ENCODE data around the gene CXCR5. TPM values are rescaled to one million over a fixed set of nuclear protein-coding genes. Genes with fewer than 3 reads are reported as not detected.

The CXCR5 gene
- total and polyA plus RNA-seq, 3 experiments from 2014 or later: 4.5 to 6.3 (median 5.8) TPM

GRCh38 chr11:118886681-118887111, 3.0 kb downstream of the CXCR5 start:
- no peaks in the 10 kb centered on the region for H3K9me3 ChIP-seq (ENCODE audit: low read length)
- H3K4me3 ChIP-seq (ENCODE audit: low read length): no peak overlapping the region
- H3K4me1 Mint-ChIP-seq: peaks cover 59 to 82% (median 64%) of the 10 kb centered on the region in 3 donors
- peaks cover 79% of the 10 kb centered on the region for H3K4me1 ChIP-seq (ENCODE audit: insufficient read depth, low read length)
- no peaks in the 10 kb centered on the region for H3K9me3 Mint-ChIP-seq
- H3K4me3 Mint-ChIP-seq: peak overlapping the region in 6 of 7 donors; percentile 8 to 73 (median 60)
- POLR2A ChIA-PET: interaction anchor here (1.6 kb wide), 1 partner anchor 10 kb away, joined by 4 read pairs; no protein-coding TSS in a partner anchor
- no peak overlapping the region for H3K27ac ChIP-seq (ENCODE audit: low read depth, low read length)
- H3K27me3 Mint-ChIP-seq: no peaks in the 10 kb centered on the region
- DNase-seq: peak in 1 of 5 donors; percentile 30
- H3K27me3 ChIP-seq (ENCODE audit: insufficient read depth, low read length, poor library complexity, severe bottlenecking): no peaks in the 10 kb centered on the region
- peak overlapping the region in 7 of 8 donors; percentile 52 to 93 (median 68) for H3K27ac Mint-ChIP-seq
- CTCF ChIA-PET: interaction anchor here (1.4 kb wide), 1 partner anchor 16 kb away, joined by 5 read pairs; no protein-coding TSS in a partner anchor
- no peaks in the 10 kb centered on the region for H3K36me3 ChIP-seq (ENCODE audit: insufficient read depth, low read length)
- peaks cover 0 to 6% (median 4%) of the 10 kb centered on the region in 3 donors for H3K36me3 Mint-ChIP-seq

- H3K9me3 ChIP-seq (ENCODE audit: low read length): no peaks in the 10 kb centered on the region
- H3K4me3 ChIP-seq (ENCODE audit: low read length): no peak overlapping the region
- H3K4me1 Mint-ChIP-seq: peaks cover 64 to 86% (median 69%) of the 10 kb centered on the region in 3 donors
- no peaks in the 10 kb centered on the region for H3K9me3 Mint-ChIP-seq
- H3K27ac Mint-ChIP-seq: peak overlapping the region in 7 of 8 donors; percentile 21 to 79 (median 68)
- H3K27me3 ChIP-seq (ENCODE audit: insufficient read depth, low read length, poor library complexity, severe bottlenecking): no peaks in the 10 kb centered on the region
- DNase-seq: no peak
- H3K36me3 Mint-ChIP-seq: peaks cover 0 to 6% (median 4%) of the 10 kb centered on the region in 3 donors
- no peaks in the 10 kb centered on the region for H3K36me3 ChIP-seq (ENCODE audit: insufficient read depth, low read length)
- H3K4me1 ChIP-seq (ENCODE audit: insufficient read depth, low read length): peaks cover 82% of the 10 kb centered on the region
- peak overlapping the region; percentile 60 for H3K27ac ChIP-seq (ENCODE audit: low read depth, low read length)
- peak overlapping the region in 5 of 7 donors; percentile 8 to 71 (median 55) for H3K4me3 Mint-ChIP-seq
- ChIA-PET POLR2A (no interaction called here), CTCF (no interaction called here)
- no peaks in the 10 kb centered on the region for H3K27me3 Mint-ChIP-seq
Measured at GRCh38 chr11:118887206-118887605, 3.5 kb downstream of the CXCR5 start.

- Histone ChIP-seq H3K27ac (ENCODE audit: low read depth, low read length) (peak overlapping the region; percentile 60), H3K4me1 (ENCODE audit: insufficient read depth, low read length) (peaks cover 81% of the 10 kb centered on the region), H3K4me3 (ENCODE audit: low read length) (no peak overlapping the region), H3K9me3 (ENCODE audit: low read length) (no peaks in the 10 kb centered on the region), H3K36me3 (ENCODE audit: insufficient read depth, low read length) (no peaks in the 10 kb centered on the region), H3K27me3 (ENCODE audit: insufficient read depth, low read length, poor library complexity, severe bottlenecking) (no peaks in the 10 kb centered on the region)
- Mint-ChIP-seq H3K4me1 (peaks cover 66 to 86% (median 69%) of the 10 kb centered on the region in 3 donors), H3K27ac (peak overlapping the region; percentile 56 to 85 (median 80)), H3K36me3 (peaks cover 0 to 9% (median under 1%) of the 10 kb centered on the region in 3 donors), H3K4me3 (peak overlapping the region in 5 of 7 donors; percentile 37 to 71 (median 62)), H3K27me3 (no peaks in the 10 kb centered on the region), H3K9me3 (no peaks in the 10 kb centered on the region)
- ChIA-PET CTCF (interaction anchor here (1.8 kb wide), 1 partner anchor 97 kb away, joined by 4 read pairs; the partner anchor contains the start of gene DDX6), POLR2A (interaction anchor here (1.1 kb wide), 1 partner anchor 9 kb away, joined by 3 read pairs; no protein-coding TSS in a partner anchor)
- DNase-seq: peak in 1 of 5 donors; percentile 26
Measured at GRCh38 chr11:118888398-118888797, 4.7 kb downstream of the CXCR5 start.

GRCh38 chr11:118889797-118890196, 6.1 kb downstream of the CXCR5 start:
- DNase-seq: peak in 1 of 5 donors; percentile 30
- peaks cover 0 to 2% (median 0%) of the 10 kb centered on the region in 5 donors for H3K9me3 Mint-ChIP-seq
- Histone ChIP-seq H3K36me3 (ENCODE audit: insufficient read depth, low read length) (no peaks in the 10 kb centered on the region), H3K27me3 (ENCODE audit: insufficient read depth, low read length, poor library complexity, severe bottlenecking) (no peaks in the 10 kb centered on the region), H3K4me1 (ENCODE audit: insufficient read depth, low read length) (peaks cover 81% of the 10 kb centered on the region), H3K27ac (ENCODE audit: low read depth, low read length) (no peak overlapping the region), H3K9me3 (ENCODE audit: low read length) (no peaks in the 10 kb centered on the region), H3K4me3 (ENCODE audit: low read length) (peak overlapping the region; percentile 26)
- H3K4me1 Mint-ChIP-seq: peaks cover 72 to 88% (median 75%) of the 10 kb centered on the region in 3 donors
- ChIA-PET POLR2A (interaction anchor here (1.0 to 1.1 kb wide), 2 partner anchors 11 to 17 kb away, joined by 3 read pairs; no protein-coding TSS in a partner anchor), CTCF (interaction anchor here (1.2 to 1.8 kb wide), 4 partner anchors 11 to 99 kb away, joined by 3 to 5 read pairs (median 4); partner anchors contain the start of gene DDX6)
- peak overlapping the region; percentile 14 to 95 (median 72) for H3K27ac Mint-ChIP-seq
- peaks cover 0 to 17% (median 0%) of the 10 kb centered on the region in 3 donors for H3K36me3 Mint-ChIP-seq
- H3K4me3 Mint-ChIP-seq: peak overlapping the region; percentile 20 to 78 (median 51)
- no peaks in the 10 kb centered on the region for H3K27me3 Mint-ChIP-seq

GRCh38 chr11:118892514-118892913, 8.8 kb downstream of the CXCR5 start:
- peak in 4 of 5 donors; percentile 49 to 74 (median 71) for DNase-seq
- Histone ChIP-seq H3K36me3 (ENCODE audit: insufficient read depth, low read length) (no peaks in the 10 kb centered on the region), H3K27ac (ENCODE audit: low read depth, low read length) (peak overlapping the region; percentile 6), H3K4me1 (ENCODE audit: insufficient read depth, low read length) (peaks cover 97% of the 10 kb centered on the region), H3K27me3 (ENCODE audit: insufficient read depth, low read length, poor library complexity, severe bottlenecking) (no peaks in the 10 kb centered on the region), H3K4me3 (ENCODE audit: low read length) (peak overlapping the region; percentile 59), H3K9me3 (ENCODE audit: low read length) (no peaks in the 10 kb centered on the region)
- Mint-ChIP-seq H3K4me1 (peaks cover 86 to 100% (median 95%) of the 10 kb centered on the region in 3 donors), H3K4me3 (peak overlapping the region; percentile 18 to 87 (median 77)), H3K27me3 (peaks cover 0 to 5% of the 10 kb centered on the region in 2 donors), H3K36me3 (peaks cover 0 to 36% (median under 1%) of the 10 kb centered on the region in 3 donors), H3K9me3 (peaks cover 0 to 2% (median 0%) of the 10 kb centered on the region in 5 donors), H3K27ac (peak overlapping the region; percentile 84 to 98 (median 92))
- ChIA-PET POLR2A (interaction anchor here (0.5 to 3.8 kb wide), 10 partner anchors 9 to 106 kb away, joined by 3 to 35 read pairs (median 6); partner anchors contain the start of gene DDX6), CTCF (interaction anchor here (0.6 to 2.5 kb wide), 10 partner anchors 9 to 203 kb away, joined by 3 to 10 read pairs (median 3); partner anchors contain the start of gene DDX6)

- Mint-ChIP-seq H3K9me3 (peaks cover 0 to 2% (median 0%) of the 10 kb centered on the region in 5 donors), H3K4me3 (peak overlapping the region; percentile 18 to 87 (median 77)), H3K36me3 (peaks cover 0 to 41% (median 1%) of the 10 kb centered on the region in 3 donors), H3K27ac (peak overlapping the region; percentile 84 to 98 (median 92)), H3K27me3 (peaks cover 0 to 5% of the 10 kb centered on the region in 2 donors), H3K4me1 (peaks cover 86 to 100% (median 97%) of the 10 kb centered on the region in 3 donors)
- Histone ChIP-seq H3K4me3 (ENCODE audit: low read length) (peak overlapping the region; percentile 59), H3K9me3 (ENCODE audit: low read length) (no peaks in the 10 kb centered on the region), H3K4me1 (ENCODE audit: insufficient read depth, low read length) (peaks cover 97% of the 10 kb centered on the region), H3K36me3 (ENCODE audit: insufficient read depth, low read length) (no peaks in the 10 kb centered on the region), H3K27ac (ENCODE audit: low read depth, low read length) (peak overlapping the region; percentile 6), H3K27me3 (ENCODE audit: insufficient read depth, low read length, poor library complexity, severe bottlenecking) (no peaks in the 10 kb centered on the region)
- ChIA-PET POLR2A (interaction anchor here (0.5 to 3.8 kb wide), 11 partner anchors 10 to 102 kb away, joined by 3 to 35 read pairs (median 5); partner anchors contain the start of gene DDX6), CTCF (interaction anchor here (1.0 to 2.5 kb wide), 8 partner anchors 9 to 201 kb away, joined by 3 to 10 read pairs (median 3); partner anchors contain the start of gene DDX6)
- DNase-seq: no peak
Measured at GRCh38 chr11:118892964-118893363, 9.3 kb downstream of the CXCR5 start.

GRCh38 chr11:118893662-118894061, 10.0 kb downstream of the CXCR5 start:
- POLR2A ChIA-PET: interaction anchor here (0.7 to 3.8 kb wide), 6 partner anchors 11 to 102 kb away, joined by 3 to 35 read pairs (median 4); partner anchors contain the start of gene DDX6
- peak overlapping the region; percentile 18 to 83 (median 76) for H3K4me3 Mint-ChIP-seq
- no peak for DNase-seq
- Histone ChIP-seq H3K4me1 (ENCODE audit: insufficient read depth, low read length) (peaks cover 90% of the 10 kb centered on the region), H3K36me3 (ENCODE audit: insufficient read depth, low read length) (no peaks in the 10 kb centered on the region), H3K9me3 (ENCODE audit: low read length) (no peaks in the 10 kb centered on the region), H3K27ac (ENCODE audit: low read depth, low read length) (no peak overlapping the region), H3K27me3 (ENCODE audit: insufficient read depth, low read length, poor library complexity, severe bottlenecking) (no peaks in the 10 kb centered on the region), H3K4me3 (ENCODE audit: low read length) (no peak overlapping the region)
- peak overlapping the region; percentile 84 to 98 (median 92) for H3K27ac Mint-ChIP-seq
- peaks cover 80 to 96% (median 90%) of the 10 kb centered on the region in 3 donors for H3K4me1 Mint-ChIP-seq
- peaks cover 0 to 5% of the 10 kb centered on the region in 2 donors for H3K27me3 Mint-ChIP-seq
- H3K9me3 Mint-ChIP-seq: peaks cover 0 to 2% (median 0%) of the 10 kb centered on the region in 5 donors
- peaks cover 0 to 45% (median 1%) of the 10 kb centered on the region in 3 donors for H3K36me3 Mint-ChIP-seq
- CTCF ChIA-PET: interaction anchor here (1.0 to 3.3 kb wide), 9 partner anchors 8 to 202 kb away, joined by 3 to 27 read pairs (median 4); partner anchors contain the start of gene DDX6

Data from CD8-positive, alpha-beta memory T cell (primary cell).